ENCODE results near the gene PAPPA.

GRCh38 chr9:116219686-116220085, 66.1 kb downstream of the PAPPA start:
- TF ChIP-seq CTCF (IDR thresholded peaks at IDR 0.05): no peak
- no peak for TF ChIP-seq POLR2AphosphoS5 (IDR thresholded peaks at IDR 0.05)
- no peak for TF ChIP-seq EP300 (IDR thresholded peaks at IDR 0.05)
- no peak for TF ChIP-seq POLR2A (IDR thresholded peaks at IDR 0.05)
